Measurements from ENCODE around the gene AP3S1. TPM values are rescaled to one million over a fixed set of nuclear protein-coding genes. Genes with fewer than 3 reads are reported as not detected.
"Not testable (repeated sequence)": the region's sequence is repeated elsewhere in the genome, so short reads cannot be mapped to it uniquely, and the experiment has no call there.

Gene AP3S1
- total RNA-seq, 1 donor from 2014 or later, result 88.6 TPM

DNA sequence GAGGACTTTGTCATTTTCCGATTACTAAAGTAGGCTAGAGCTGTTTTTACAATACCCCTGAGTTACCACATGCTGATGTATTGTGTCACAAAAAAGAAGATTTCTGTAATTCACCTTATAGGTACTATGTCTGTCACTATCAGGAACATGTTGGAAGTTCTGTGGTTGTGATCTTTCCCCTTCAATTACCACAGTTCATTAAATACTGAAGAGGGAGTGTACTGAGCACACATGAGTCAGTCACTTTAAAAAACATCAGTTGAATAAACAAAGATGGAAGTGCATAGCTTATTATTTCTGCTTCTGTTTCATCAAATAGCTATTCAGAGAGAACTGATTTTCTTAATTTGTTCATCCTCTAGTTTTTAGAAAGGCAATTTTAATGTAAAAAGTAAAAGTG lies 31.7 kb downstream of the AP3S1 start:
- peak; percentile 13 for ATAC-seq

DNA sequence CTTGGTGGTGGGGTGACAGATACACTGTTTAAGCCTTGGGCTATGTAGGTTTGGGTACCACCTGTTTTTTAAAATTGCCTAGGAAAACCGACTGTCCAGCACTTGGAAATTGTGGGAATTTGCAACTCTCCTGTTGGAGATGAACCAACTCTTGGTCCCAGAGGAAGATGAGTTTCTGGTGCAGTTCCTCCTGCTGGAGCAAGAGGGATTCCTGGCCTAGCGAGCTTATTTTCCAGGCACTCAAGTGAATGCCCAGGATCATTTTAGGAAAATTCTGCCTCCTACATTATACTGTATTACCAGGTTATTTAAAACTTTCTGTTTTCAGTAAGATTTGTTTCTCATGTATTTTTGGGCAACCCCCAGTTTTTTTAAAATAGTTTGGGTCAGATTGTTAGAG lies 33.7 kb downstream of the AP3S1 start:
- ATAC-seq, result no peak

DNA sequence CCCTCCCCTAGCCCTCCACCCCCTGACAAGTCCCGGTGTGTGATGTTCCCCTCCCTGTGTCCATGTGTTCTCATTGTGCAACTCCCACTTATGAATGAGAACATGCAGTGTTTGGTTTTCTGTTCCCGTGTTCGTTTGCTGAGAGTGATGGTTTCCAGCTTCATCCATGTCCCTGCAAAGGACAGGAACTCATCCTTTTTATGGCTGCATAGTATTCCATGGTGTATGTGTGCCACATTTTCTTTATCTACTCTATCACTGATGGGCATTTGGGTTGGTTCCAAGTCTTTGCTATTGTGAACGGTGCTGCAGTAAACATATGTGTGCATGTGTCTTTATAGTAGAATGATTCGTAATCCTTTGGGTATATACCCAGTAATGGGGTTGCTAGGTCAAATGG lies 35.6 kb downstream of the AP3S1 start:
- ATAC-seq, result not testable (repeated sequence)

DNA sequence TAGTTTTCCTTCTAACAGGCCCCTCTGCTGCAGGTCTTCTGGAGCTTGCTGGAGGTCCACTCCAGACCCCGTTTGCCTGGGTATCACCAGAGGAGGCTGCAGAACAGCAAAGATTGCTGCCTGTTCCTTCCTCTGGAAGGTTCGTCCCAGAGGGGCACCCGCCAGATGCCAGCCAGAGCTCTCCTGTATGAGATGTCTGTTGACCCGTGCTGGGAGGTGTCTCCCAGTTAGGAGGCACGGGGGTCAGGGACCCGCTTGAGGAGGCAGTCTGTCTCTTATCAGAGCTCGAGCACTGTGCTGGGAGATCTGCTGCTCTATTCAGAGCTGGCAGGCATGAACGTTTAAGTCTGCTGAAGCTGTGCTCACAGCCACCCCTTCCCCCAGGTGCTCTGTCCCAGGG lies 40.7 kb downstream of the AP3S1 start:
- not testable (repeated sequence) for ATAC-seq

DNA sequence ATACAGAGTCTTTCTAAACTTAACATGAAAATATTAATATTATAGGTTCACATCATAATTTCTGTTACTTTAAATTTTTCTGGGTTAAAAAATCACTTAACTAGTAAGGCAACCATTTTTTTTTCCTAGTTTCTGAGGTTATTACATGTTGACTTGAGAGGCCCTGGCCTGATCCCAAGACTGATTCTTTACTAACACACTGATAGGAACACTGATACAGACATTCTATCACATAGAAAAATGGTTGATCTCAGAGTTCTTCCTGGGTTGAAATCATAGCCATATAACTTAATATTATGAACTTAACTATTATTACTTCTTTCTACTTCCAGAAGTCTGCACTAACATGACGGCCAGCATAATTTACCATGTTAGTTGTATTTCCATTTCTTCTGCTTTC lies 43.0 kb downstream of the AP3S1 start:
- no peak for ATAC-seq

DNA sequence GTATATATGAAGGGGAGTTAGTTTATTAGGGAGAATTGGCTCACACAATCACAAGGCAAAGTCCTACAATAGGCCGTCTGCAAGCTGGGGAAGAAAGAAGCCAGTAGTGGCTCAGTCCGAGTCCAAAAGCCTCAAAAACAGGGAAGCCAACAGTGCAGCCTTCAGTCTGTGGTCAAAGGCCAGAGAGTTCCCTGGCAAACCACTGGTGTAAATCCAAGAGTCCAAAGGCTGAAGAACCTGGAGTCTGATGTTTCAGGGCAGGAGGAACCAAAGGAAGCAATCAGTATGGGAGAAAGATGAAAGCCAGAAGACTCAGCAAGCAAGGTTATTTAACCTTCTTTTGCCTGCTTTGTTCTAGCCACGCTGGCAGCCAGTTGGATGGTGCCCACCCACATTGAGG lies 43.5 kb downstream of the AP3S1 start:
- not testable (repeated sequence) for ATAC-seq

DNA sequence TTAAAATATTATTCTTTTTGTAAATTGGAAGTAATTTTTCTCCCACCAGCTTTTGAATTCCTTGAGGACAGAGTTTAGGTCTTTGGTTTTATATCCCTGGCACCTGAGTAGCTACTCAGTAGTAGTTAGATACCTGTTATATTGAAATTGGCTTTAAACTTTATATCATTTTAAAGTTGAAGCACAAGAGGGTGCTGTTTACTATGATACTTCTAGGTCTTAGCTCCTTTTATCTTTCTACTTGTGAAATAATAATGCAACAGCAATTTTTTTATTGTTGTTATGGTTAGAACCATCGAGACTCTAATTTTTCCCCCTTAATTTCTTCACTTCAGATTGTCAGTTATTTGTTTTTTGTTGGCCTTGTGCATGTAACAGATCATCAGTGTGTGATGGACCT lies 46.3 kb downstream of the AP3S1 start:
- ATAC-seq, result no peak

DNA sequence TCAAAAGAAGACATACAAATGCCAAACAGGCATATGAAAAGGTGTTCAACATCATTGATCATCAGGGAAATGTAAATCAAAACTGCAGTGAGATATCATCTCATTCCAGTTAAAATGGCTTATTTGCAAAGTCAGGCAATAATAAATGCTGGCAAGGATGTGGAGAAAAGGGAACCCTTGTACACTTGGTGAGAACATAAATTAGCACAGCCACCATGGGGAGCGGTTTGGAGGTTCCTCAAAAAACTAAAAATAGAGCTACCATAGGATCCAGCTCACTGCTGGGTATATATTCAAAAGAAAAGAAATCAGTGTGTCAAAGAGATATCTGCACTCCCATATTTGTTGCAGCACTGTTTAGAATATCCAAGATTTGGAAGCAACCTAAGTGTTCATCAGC lies 50.3 kb downstream of the AP3S1 start:
- no peak for ATAC-seq

DNA sequence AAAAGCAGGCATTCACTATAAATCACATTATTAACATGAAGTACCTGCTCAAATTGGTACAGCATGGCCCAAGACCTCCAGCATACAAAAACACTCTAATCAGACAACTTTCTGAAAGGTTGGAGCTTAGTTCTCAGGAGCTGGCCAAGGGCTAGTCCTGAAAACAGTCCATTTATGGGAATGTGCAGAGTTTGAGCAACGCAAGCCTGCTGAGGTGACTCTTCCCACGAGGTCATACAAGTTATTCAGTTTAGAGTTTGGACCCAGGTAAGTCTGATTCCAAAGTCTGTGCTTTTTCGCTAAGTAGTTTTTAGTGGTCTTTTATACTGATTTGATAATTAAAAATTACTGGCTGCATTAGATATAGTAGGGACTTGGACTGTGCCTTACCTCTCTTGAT lies 52.6 kb downstream of the AP3S1 start:
- ATAC-seq, result no peak

DNA sequence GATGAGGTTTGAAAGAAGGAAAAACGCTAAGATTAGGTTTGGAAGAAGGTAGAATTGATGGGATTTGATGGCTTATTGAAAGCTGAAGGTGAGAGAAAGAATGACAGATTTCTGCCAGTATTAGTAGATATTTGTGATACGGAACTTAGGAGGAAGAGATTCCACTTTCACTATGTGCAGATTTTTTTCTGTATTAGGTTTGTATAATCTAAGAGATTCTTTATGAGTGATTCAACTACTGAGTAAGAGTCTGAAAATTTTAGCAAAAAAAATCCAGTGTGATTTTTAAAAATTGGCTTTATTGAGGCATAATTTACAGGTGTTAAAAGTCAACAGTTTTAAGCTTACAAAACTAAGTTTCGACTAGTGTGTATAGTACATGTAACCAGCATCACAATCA lies 54.1 kb downstream of the AP3S1 start:
- ATAC-seq, result no peak

DNA sequence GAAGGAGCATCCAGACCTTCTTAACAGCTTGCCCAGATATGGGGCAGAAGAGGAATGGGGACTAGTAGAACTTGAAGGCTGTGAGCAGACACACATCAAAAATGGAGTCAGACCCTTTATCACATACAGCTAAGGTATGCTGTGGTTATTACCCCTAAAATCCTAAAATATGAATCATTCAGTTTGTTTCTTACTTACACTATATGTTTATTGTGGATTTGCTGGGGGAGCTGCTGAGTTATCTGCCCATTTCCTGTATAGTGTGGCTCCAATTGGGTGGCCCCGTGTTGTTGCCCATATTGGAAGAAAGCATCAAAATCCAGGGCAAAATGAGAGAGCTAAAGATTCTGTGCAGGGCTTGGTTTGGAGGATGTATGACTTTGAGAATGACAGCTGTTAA lies 56.9 kb downstream of the AP3S1 start:
- no peak for ATAC-seq

DNA sequence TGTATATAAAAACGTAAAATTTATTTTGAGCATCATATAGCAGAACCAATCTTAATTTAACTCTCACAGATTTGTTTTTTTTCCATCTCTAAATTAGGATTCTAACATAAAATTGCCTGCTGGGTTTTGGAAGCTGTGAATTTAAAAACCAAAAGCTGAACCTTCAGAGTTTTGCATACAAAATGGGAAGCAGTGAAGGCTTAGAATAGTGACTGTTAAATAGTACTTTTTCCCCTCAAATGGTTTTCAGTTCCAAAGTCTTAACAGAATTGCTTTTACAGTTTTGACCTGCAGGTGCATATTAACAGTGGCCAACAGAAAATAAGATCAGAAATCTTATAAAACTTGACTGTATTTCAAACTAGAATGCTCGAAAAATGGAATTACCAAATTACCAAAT lies 65.4 kb downstream of the AP3S1 start:
- ATAC-seq, result no peak

DNA sequence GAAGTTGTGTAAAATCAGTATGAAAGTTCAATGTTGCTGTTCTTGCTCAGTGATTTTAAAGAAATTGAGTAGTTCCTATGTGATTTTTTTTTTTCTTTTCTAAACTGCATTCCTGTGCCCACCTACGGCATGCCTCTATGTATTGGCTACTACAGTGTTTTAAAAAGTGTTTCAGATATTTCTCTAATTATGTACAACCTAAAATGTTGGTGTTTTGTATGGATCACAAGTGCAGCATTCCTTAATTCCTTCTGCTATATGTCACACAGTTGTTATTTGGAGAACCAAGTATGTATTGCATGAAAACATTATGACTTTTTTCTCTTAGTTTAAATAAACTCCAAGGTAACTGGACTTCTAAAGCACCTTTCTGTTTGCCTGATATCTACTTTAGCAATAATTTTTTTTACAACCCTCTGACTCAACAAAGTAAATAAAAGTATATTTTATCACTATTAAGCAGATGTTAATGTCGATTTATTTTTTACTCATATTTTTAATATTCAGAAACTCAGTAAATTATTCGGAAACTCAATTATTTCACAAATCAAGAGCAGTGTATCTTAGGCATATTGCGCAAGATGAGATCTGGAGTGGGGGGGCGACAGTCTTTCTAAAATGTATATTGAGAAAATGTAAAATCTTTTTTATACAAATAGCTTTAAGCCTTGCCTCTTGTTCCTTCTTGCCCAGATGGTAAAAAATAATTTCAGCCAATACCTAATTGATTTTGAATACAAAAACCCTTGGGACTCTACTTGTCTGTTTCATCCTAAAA lies 72.1 kb downstream of the AP3S1 start:
- not testable (repeated sequence) for ATAC-seq

DNA sequence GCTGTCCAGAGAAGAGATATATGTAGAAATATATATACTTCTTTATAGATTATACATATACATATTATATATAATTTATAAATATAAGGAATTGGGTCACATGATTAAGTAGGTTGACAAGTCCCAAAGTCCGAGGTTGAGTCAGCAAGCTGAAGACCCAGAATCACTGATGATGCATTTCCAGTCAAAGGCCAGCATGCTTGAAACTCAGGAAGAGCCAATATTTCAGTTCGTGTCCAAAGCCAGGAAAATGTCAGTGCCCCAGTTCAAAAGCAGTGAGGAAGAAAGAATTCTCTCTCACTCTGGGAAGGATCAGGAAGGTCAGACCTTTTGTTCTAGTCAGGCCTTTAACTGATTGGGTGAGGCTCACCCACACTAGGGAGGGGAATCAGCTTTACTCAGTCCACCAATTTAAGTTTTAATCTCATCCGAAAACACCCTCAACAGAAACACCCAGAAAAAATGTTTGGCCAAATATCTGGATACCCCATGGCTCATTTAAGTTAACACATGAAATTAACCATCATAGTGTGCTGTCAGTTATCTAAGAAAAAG lies 78.5 kb downstream of the AP3S1 start:
- no peak for ATAC-seq

DNA sequence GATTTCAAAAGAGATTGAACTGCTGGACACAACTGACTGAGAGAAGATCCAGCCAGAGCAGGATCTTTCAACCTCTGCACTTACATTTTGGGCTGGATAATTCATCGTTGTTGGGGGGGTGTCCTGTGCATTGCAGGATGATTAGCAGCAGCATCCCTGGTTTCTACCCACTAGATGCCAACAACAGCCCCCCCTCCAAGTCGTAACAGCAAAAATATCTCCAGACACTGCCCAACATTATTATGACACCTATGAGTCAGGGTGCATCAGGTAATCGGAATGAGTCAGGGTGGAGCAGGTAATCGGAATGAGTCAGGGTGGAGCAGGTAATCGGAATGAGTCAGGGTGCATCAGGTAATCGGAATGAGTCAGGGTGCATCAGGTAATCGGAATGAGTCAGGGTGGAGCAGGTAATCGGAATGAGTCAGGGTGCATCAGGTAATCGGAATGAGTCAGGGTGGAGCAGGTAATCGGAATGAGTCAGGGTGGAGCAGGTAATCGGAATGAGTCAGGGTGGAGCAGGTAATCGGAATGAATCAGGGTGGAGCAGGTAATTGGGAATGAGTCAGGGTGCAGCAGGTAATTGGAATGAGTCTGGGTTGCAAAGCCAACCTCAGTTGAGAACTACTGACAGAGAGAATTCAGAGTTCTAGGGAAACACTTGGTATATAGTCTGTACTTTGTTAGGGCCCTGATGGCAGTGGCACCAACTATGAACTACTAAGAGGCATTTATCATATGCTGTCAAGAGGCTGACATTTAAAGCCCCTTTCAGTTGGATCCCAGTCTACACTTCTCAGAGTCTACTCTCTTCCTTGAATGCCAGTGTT lies 87.1 kb downstream of the AP3S1 start:
- not testable (repeated sequence) for ATAC-seq

DNA sequence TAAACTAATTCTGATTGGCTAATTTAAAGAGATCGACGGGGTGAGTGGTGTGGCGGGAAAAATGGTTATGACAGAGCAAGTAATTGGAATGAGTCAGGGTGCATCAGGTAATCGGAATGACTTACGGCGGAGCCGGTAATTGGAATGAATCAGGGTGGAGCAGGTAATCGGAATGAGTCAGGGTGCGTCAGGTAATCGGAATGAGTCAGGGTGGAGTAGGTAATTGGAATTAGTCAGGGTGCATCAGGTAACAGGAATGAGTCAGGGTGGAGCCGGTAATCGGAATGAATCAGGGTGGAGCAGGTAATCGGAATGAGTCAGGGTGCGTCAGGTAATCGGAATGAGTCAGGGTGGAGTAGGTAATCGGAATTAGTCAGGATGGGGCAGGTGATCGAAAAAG lies 88.4 kb downstream of the AP3S1 start:
- ATAC-seq, result not testable (repeated sequence)

DNA sequence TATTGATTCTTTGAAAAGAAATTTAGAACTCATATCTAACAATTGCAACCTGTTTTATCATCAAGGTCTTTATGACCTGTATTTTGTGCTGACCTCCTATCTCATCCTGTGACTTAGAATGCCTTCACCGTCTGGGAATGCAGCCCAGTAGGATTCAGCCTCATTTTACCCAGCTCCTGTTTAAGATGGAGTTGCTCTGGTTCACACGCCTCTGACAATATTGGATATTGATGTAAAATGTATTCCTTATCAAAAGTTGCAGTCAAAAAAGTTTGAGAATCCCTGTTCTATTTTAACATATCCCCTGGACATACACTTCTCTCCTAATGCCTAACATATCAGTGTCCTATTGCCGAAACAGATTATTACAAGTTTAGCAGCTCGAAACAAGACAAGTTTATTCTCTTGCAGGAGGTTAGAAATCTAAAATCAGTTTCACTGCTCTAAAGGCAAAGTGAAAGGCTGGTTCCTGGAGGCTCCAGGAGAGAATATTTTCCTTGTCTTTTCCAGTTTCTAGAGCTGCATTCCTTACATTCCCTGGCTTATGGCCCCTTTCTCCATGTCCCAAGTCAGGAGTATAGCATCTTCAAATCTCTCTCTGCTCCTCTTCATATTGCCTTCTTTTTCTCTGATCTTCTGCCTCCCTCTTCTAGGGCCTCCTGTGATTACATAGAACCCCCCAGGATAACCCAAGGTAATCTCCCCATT lies 89.0 kb downstream of the AP3S1 start:
- ATAC-seq, result no peak

DNA sequence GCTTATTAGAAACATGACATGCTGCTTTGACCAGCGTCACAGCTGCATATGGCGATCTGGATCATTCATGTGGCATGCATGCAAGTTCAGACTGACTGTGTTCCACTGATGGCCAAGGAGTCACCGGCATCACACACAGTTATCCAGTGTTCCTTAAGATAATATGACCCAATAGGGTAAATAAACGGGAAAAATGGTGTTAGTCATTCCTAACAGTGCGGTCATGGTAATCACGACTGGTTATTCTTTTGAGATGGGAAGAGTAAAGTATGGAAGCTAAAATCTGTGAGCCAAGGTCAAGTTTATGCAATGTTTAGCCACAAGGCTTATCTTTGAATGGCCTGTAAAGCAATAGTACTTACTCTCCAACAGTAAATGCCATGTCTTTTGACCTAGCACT lies 91.3 kb downstream of the AP3S1 start:
- ATAC-seq, result no peak

DNA sequence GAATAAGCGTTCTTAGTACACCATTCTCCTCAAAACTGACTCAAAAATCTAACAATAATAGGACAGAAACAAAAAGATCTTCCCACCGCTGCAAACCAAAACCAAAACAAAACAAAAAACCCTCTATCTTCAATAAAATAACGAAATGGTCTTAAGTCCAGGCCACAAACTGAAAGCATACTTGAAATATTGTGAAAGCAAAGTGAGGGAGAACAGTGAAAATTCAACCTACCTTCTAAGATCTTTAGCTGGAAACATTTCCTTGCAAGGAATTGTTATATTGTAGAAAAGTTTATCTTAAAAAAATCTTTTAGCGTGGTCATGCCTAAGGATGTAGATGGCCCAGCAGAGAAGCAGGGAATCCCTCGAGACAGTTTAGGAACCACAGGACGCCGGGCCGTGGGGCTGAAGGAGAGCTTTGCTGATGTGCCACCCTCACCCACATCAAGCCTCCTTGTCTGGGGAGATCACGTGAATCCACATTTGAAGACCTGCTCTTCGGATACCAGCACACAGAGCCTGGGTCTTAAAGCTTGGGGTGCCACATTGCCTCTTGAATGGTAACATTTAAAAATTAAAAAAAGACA lies 92.7 kb downstream of the AP3S1 start:
- no peak for ATAC-seq

DNA sequence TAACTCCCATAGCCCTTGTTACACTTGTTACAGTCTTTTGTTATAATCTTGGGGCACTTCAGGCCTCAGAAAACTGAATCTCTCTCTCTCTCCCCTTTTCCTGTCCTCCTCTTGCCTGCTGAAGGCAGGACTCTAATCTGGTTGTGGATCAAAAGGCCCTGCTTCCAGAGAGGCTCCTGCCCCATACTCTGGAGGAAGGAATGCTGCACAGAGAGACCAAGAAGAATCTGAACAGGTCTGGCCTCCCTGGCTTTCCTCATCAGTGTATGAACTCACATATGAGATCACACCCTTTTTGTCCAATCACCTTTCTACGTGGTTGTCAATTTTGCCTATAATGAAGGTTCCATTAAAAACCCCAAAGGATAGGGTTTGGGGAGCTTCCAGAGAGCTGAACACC lies 94.3 kb downstream of the AP3S1 start:
- ATAC-seq, result no peak

DNA sequence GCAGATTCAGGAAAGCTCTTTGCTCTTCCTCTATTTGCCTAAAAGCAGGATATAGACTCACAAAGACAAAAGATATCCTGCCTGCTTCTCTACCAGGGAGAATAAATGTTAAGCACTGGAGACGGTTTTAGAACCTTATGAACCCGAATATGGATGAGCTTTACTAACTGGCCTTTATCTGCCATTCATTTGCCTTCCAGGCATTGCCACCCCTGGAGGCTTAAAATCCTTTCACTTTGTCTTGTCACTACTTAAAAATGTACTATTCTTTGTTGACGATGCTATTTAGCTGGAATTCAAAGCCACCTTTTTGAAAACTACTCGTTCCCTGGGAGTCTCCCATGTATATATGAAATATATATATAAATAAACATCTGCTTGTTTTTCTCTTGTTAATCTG lies 97.3 kb downstream of the AP3S1 start:
- ATAC-seq, result no peak

DNA sequence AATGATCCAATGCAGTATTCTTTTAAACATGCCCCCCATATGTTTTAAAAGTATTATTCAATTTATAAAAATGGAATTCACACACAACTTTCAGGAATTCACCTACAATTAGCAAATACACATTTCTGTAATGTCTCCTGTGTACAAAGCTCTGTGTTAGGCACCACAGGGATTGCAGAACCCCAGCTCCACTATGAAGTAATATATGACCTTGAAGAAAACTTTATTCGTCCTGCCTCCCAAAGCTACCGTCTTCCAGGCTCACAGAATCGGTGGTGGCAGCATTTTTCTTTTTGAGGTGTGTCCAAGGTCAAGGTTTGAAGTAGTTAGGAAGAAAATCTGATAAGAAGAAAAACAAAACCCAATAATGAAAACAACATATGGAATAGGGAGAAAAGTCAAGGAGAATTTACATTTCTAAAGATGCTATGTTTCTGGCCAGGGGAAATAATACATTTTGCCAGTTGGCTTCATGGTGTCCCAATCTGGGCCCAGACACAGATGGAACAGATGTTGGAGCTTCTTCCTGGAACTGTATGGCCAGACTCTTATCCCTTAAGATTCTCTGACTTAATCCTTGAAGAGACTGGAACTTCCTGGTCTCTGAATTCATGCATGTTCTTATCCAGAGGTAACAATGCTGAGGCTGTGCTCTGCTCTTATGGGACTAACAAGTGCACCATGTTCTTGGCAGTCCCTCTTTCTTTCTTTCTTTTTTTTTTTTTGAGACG lies 98.5 kb downstream of the AP3S1 start:
- no peak for ATAC-seq
